22Rv1 (cell line): ENCODE data around the gene CCDC198.

Source experiments
- H3K27ac ChIP-seq: fragments of 450-650 bp; 2 replicates; pipeline ENCODE4 v1.5.1; 2017
- CTCF ChIP-seq: fragments of 450-650 bp; IDR thresholded peaks from 2 replicates; pipeline ENCODE4 v1.5.1; 2017; ENCODE audit warnings: mild to moderate bottlenecking
- ZFX ChIP-seq: fragments of 450-650 bp; IDR thresholded peaks from 2 replicates; pipeline ENCODE4 v1.6.1; 2017; ENCODE audit warnings: antibody characterized with exemption, borderline replicate concordance

The CCDC198 gene

GRCh38 chr14:57470909-57471308, 22.7 kb downstream of the CCDC198 start:
- no peak overlapping the region for H3K27ac ChIP-seq
- TF ChIP-seq CTCF: no peak
- TF ChIP-seq ZFX: no peak

GRCh38 chr14:57464008-57464730, 29.5 kb downstream of the CCDC198 start:
- no peak for TF ChIP-seq CTCF
- no peak for TF ChIP-seq ZFX
- no peak overlapping the region for H3K27ac ChIP-seq

GRCh38 chr14:57462551-57462950, 31.1 kb downstream of the CCDC198 start:
- peak overlapping the region; percentile 87 for H3K27ac ChIP-seq
- no peak for TF ChIP-seq CTCF

- TF ChIP-seq ZFX: no peak
- TF ChIP-seq CTCF: no peak
- H3K27ac ChIP-seq: peak overlapping the region; percentile 87
Observed at GRCh38 chr14:57461777-57462320, 31.8 kb downstream of the CCDC198 start.

- no peak overlapping the region for H3K27ac ChIP-seq
- TF ChIP-seq ZFX: no peak
- TF ChIP-seq CTCF: no peak
Observed at GRCh38 chr14:57435923-57436322, 57.7 kb downstream of the CCDC198 start.

- no peak overlapping the region for H3K27ac ChIP-seq
- TF ChIP-seq ZFX (no peak), CTCF (no peak)
Observed at GRCh38 chr14:57420986-57421385, 72.7 kb downstream of the CCDC198 start.

GRCh38 chr14:57420033-57420432, 73.6 kb downstream of the CCDC198 start:
- no peak overlapping the region for H3K27ac ChIP-seq
- TF ChIP-seq CTCF (no peak), ZFX (no peak)
